ENCODE results near the gene TDRD6.

The TDRD6 gene

DNA sequence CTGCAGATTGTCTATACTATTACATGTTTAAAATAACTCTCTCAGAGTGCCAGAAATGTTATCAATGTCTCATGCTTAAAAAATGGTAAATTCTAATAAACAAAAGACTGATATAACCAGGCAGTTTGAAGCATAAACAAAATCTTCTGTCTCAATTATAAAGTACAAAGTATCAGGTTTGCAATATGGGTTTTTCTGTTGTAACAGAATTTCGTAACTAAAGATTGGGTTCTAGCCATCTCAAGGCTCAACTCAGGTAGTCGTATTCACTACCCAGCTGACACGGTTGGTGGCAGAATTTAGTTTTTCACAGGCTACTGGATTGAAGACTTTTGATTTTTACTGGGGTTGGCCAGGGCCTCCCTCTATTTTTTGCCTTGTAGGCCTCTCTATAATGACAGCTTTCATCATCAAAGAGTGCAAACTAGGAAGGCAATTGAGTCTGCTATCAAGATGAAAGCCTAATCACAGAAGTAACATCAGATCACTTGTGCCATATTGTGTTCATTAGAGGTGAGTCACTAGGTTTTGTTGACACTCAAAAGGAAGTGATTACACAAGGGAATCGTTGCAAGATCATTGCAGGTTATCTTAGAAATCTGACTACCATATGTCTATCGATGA lies 38.7 kb upstream of the TDRD6 start:
- H3K4me3 ChIP-seq (ENCODE audit: low read length): no peak overlapping the region
- peak; percentile 85 for DNase-seq (ENCODE audit: low read depth)
- TF ChIP-seq, protein P1, sequence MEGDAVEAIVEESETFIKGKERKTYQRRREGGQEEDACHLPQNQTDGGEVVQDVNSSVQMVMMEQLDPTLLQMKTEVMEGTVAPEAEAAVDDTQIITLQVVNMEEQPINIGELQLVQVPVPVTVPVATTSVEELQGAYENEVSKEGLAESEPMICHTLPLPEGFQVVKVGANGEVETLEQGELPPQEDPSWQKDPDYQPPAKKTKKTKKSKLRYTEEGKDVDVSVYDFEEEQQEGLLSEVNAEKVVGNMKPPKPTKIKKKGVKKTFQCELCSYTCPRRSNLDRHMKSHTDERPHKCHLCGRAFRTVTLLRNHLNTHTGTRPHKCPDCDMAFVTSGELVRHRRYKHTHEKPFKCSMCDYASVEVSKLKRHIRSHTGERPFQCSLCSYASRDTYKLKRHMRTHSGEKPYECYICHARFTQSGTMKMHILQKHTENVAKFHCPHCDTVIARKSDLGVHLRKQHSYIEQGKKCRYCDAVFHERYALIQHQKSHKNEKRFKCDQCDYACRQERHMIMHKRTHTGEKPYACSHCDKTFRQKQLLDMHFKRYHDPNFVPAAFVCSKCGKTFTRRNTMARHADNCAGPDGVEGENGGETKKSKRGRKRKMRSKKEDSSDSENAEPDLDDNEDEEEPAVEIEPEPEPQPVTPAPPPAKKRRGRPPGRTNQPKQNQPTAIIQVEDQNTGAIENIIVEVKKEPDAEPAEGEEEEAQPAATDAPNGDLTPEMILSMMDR (IDR thresholded peaks at IDR 0.05; ENCODE audit: insufficient read depth, low read depth, low read length, missing control alignments): no peak

DNA sequence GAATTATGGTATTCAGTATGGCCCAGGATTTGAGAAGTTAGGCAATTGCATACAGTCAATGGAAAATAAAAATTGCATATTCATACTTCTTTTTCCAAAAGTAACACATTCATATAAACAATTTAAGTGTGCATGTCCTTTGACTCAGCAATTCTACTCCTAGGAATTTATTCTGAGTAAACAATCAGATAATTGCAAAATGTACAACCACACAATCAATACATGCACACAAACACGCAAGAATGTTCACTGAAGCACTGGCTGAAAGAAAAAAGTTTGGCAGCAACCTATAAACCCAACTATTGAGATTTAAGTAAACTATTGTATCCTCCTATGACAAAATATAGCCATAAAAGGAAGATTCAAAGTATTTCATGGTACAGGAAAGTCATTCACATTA lies 36.7 kb upstream of the TDRD6 start:
- H3K4me3 ChIP-seq (ENCODE audit: low read length): peak overlapping the region; percentile 87
- DNase-seq (ENCODE audit: low read depth): peak; percentile 5
- TF ChIP-seq, protein P1 (IDR thresholded peaks at IDR 0.05; ENCODE audit: insufficient read depth, low read depth, low read length, missing control alignments): no peak

DNA sequence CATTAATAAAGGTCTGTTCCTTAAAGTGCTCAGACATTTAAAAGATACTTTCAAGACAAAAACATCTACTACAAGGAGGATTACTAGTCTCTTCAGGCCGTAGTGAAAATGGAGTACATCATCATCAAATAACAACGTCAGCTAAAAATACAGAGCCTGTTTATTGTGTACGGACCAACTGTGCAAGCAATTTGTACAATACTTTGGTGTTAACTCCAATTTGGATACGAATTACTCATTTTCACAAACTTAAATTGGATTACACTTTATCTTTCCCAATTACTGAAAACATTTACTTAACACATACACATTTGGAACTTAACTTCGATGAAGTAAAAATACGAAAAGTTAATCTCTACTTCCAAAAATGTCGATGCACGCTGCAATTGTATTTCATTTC lies 35.9 kb upstream of the TDRD6 start:
- peak; percentile 36 for DNase-seq (ENCODE audit: low read depth)
- peak overlapping the region; percentile 87 for H3K4me3 ChIP-seq (ENCODE audit: low read length)
- TF ChIP-seq, protein P1 (IDR thresholded peaks at IDR 0.05; ENCODE audit: insufficient read depth, low read depth, low read length, missing control alignments): no peak

DNA sequence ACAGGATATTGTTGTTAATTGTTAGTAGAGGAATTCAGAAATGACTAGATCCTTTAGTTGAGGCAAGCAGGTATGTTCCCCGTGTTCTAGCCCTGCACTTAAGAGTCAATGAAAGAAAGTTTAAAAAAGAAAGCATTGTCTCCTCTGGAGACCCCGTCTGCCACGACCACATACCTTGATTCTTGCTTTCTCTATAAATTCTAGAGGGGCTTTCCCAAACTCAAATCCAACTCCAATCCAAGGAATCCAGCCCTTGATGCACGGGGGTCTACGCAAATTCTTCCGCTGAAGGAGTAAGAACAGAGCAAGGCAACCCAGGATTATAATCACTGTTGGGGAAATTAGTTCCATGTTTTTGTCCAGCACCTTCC lies 35.5 kb upstream of the TDRD6 start:
- H3K4me3 ChIP-seq (ENCODE audit: low read length): peak overlapping the region; percentile 87
- no peak for DNase-seq (ENCODE audit: low read depth)
- TF ChIP-seq, protein P1 (IDR thresholded peaks at IDR 0.05; ENCODE audit: insufficient read depth, low read depth, low read length, missing control alignments): no peak

DNA sequence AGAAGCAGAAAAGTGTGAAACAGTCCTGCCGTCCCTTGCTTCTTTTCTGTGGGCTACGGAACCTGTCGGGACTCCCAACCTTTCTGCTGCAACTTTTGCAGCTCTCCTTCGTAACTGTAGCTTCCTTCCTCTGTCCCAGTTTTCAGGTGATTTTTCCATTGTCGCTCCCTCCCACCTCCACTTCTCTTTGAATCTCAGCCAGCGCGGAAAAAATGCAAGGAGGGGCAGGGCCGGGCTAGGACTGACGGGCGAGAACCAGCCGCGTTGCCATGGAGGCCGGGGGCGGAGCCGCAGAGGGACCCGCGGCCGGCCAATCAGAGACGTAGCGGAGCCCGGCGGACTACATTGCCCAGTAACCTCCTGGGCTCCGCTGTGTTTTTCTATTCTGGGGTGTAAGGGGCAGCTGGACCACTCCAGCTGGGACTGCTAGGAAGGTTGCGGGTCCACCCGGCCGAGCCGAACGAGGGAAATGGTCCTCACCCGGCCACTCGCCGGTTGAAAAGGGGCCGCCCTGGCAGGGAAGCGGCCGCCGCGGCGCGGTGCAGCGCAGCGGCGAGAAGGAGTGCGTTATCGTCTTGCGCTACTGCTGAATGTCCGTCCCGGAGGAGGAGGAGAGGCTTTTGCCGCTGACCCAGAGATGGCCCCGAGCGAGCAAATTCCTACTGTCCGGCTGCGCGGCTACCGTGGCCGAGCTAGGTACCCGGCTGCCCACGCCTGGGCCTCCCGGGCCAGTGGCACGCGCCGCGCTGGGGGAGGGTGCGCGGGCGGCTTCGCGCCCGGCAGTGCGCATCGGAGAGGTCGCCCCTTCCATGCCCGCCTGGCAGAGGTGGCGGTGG lies 34.9 kb upstream of the TDRD6 start, which contains the start of the genes CYP39A1 and SLC25A27:
Gene CYP39A1, minus strand, starts transcription at position 216 of the 836 bp plus-strand sequence. CDS start 236 bp downstream, outside the sequence.
Gene SLC25A27, plus strand, starts transcription at position 373 of the 836 bp plus-strand sequence. Its CDS starts 218 bp downstream, at position 591.
- H3K4me3 ChIP-seq (ENCODE audit: low read length): peak within 1 kb of the TSS; percentile 87
- TF ChIP-seq, protein P1 (IDR thresholded peaks at IDR 0.05; ENCODE audit: insufficient read depth, low read depth, low read length, missing control alignments): no peak
- DNase-seq (ENCODE audit: low read depth): peak; percentile 95

DNA sequence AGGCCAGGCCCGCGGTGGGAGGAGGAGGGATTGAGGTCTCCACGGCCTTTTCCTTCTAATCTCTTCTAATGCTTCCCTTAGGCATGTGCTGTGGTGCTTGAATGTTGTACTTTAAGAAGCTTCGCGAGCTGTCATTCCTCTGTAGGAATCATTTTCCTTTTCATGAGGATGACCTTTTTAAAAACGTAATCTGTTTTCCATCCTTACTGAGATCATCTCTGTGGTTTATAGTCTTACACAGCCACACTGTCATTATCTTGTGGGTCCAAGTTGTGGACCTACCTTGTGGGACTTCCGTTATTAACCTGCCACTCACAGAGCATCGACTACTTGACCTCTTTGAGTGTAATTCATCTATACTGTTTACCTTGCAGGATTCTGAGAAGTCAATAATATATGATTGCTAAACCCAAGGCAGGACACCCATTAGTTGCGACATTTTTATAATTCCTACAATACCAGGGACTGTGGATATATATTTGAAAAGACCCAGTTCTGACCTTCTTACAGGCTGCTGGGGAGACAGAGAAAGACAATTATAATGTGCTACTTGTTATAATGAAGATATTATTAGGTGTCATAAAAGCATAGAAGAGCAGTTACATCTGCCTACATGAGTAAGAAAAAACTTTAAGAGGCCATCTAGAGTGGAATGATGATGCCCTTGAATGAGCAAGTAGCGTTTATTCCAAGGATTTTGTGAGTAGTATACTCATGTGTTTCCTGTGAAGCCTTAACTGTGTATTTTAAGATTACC lies 34.1 kb upstream of the TDRD6 start:
- TF ChIP-seq, protein P1 (IDR thresholded peaks at IDR 0.05; ENCODE audit: insufficient read depth, low read depth, low read length, missing control alignments): no peak
- no peak for DNase-seq (ENCODE audit: low read depth)
- H3K4me3 ChIP-seq (ENCODE audit: low read length): peak overlapping the region; percentile 87

All from epithelial cell of esophagus (primary cell).